RKO (cell line): ENCODE measurements around the gene LRMDA.
"Not testable (repeated sequence)": the region's sequence is repeated elsewhere in the genome, so short reads cannot be mapped to it uniquely, and the experiment has no call there.

Experiments used
- DNase-seq: peaks from one replicate; pipeline ENCODE4 v3.0.0-alpha.2; 2016; ENCODE audit warnings: low spot score

The LRMDA gene

DNA sequence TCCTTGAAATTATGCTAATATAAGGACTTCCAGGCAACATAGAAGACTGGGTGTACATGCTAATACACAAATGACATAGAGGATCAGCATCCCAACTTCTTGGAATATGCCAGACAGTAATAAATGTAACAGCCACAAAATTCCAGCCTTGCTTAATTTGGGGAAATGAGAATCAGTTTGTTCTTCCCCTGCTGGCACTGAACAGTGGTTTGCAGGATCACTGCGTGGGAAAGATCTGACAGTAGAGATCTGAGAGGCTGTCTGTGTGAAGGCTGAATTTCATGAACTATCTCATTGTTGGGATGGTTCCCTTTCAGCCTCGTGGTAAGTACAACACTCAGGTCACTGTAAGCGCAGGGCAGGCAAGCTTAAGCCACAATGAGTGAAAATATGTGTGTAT, 1078.0 kb downstream of the LRMDA start:
- DNase-seq = no peak

DNA sequence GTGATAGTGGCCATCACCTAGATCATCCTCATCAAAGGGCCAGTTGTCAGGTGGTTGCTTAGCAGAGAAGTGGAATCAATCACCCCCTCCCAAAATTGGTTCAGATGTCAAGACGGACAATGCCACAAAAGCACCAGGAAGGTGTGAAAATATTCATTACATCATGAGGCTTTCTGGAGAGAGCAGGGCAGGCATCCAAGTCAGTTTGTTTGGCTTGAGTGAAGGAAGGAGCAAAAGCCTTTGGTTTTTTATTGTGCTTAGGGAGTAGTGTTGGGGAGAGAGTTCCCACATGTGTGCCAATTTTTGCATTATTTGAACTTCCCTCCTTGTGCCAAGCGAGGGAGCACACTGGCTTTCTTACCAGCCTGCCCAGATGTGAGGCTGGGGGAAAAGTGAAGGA, 1082.9 kb downstream of the LRMDA start:
- no peak for DNase-seq

DNA sequence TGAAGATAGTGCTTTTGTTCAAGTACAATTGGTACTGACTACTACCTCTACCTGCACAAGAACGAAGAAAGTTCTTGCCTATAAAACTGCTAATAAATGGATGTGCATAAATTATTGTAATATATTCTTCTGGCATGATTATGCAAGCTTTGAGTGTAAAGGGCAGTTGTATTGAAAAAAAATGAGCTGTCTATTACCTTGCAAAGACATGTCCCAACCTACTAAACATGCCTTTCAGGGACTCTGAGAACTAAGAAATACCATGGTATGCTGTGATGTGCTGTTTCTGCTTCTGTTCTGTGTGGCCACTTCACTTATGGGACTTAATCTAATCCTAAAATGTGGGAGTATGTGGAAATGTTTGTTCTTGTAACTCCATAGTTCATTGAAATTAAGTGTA, 1083.4 kb downstream of the LRMDA start:
- DNase-seq = no peak

DNA sequence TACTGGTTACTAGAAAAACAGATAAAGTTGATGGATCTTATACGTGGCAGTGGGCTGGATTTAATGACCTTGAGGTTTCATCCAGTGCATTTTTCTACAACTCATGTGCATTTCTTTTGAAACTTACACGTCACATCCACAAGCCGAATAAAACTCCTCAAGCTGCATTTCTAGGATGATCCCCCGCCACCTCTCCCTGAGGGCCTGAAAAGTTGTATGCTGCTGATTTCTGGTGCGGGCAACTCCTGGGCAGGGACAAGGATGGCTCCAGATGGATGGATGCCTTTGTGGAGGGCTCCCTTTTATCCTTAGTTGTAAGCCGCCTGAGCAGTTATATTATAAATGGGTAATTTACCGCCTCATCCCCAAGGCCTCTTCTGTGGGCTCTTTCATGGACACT, 1091.1 kb downstream of the LRMDA start:
- DNase-seq = no peak

DNA sequence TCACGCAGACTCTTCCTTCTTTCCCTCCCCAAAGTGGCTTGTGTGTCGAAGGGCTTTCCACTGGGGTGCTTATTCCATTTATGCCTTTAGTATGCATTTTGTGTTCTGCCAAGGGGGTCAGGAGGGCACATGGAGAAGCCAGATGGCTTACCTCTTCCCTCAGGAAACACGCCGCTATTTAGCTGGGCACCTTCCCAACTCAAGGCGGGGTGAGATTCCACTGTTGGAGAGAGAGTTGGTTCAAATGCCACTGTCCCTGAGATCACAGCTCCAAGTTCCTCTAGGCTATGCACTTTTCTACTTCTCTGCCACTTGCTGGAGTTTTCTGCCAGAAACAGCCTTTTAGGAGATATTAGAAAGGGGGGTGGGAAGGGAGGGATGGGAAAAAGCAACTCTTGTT, 1091.8 kb downstream of the LRMDA start:
- DNase-seq = no peak

DNA sequence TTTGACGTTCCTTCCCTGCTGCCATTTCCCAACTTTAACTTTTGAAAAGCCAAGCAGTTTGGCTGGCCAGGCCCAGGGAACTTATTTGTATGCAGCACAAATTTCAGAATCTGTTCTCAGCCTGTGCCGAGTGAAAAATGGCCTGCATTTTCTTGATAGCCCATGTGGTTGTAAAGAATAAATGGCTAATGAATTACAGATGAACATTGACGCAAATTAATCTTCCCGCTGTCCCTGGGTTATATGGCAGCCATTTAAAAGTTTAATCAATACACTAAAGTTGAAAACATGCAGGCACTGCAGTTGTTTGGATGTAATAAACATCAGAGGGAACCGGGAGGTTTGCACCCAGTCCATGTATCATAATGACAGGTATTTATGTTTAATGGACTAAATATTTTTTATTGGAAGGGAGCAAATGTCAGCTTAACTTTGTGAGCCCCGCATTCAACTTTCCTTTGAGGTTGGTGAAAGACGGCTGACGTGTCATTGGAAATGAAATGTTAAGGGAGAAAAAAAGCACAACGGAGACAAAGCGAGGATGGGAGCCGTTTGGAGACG, 1092.4 kb downstream of the LRMDA start:
- no peak for DNase-seq

DNA sequence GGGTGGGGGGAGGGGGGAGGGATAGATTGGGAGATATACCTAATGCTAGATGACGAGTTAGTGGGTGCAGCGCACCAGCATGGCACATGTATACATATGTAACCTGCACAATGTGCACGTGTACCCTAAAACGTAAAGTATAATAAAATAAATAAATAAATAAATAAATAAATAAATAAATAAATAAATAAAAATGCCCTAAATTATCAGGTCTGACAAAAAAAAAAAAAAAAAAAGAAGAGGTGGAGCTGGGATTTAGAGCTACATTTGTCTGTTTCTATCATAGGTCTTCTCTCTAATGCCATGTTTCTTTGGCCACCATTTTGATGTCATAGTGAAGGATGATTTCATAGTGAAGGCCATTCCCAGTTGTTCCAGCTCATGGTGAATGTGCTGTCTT, 1095.4 kb downstream of the LRMDA start:
- DNase-seq = not testable (repeated sequence)

DNA sequence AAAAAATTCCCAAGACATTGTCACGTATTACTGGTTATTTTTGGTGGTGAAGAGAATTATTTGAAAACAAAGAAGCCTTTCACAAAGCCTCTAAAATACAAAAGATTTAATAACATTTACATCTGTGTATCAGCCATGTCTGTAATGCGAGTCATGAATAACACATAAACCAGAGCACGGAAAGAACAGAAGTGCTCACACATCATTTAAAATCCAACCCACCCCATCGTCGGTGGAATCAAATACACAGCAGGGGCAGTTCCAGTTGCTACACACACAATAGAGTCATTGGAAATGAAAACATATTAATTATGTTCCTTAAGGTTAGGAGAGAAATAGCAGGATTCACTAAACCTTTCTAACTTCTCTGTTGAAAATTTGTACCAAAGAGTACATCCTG, 1108.9 kb downstream of the LRMDA start:
- DNase-seq = no peak

DNA sequence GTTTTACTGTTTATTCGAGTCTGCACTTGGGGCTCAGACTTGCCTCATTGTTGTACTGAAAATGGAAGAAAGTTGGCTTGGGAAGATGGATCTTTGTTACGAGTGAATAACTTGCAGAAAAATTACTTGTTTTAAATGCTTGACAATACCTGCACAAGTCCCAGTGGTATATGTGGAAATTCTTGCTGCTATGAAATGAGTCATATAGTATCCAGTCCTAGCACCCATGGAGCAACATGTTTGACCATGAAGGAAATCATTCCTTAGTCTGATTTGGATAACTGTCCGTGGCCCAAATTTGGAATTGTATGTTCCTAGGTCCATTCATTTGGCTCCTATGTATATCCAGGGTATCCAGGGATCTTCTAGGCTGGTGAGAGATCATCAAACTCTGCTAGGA, 1109.4 kb downstream of the LRMDA start:
- no peak for DNase-seq

DNA sequence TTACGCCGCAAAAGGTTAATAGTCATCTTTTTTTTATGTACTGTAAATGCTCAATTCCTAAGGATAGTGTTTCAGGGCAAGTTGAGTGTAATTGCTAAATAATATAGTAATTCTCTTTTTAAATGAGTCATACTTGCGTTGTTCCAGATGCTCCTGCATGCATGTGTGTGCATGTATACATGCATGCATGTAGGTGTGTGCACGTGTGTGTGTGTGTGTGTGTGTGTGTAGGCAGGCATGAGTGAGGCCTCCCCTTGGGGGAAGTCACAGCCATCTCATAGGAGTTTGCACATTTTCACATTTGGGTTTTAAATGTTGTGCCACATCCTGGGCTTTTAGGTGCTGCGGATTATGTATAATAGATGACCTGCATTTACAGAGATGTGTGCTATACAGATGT, 1110.4 kb downstream of the LRMDA start:
- no peak for DNase-seq

DNA sequence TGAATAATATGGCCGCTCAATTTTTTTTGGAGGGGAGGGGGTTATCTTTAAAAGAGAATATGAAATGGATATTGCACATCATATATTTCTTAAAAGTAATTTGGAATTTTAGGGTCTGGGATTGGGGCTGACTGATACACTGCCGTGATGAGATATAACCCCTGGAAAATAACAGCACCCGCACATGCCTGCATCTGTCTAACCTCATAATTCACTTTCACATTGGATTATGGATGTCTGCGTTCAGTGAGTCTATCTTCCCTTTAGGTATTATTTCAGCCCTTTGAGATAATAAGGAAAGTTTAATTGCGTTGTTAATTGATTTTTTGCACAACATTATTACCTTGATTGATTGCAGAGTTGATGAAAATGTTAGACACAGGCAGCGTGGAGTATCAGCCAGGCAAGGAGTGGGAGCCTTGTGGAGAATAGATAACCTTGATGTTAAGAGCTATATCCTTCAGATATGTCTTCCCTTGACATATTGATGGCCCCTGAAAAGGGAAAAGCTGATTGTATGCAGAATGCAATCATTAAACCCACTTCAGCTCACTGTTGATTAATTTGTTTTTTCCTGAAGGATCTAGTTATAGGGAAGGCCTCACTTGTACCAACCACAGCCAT, 1111.0 kb downstream of the LRMDA start:
- no peak for DNase-seq

DNA sequence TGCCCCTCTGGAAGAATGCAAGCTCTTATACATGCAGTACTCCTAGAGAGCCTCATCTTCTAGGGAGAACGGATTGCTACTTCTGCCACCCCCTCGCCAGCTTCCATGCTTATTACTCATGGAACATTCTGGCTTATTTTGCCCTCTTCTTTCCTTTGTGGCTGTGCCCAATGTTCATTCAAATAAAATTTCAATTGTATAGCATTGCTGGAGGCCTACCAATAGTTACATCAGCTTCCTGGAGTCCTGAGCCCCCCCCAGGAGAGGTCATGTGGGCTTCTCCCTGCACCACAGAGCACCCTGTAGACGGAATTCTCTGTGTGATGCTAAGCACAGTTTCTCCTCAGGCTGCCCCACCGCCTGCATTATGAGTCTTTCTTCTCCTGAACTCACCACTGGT, 1112.2 kb downstream of the LRMDA start:
- DNase-seq = no peak

DNA sequence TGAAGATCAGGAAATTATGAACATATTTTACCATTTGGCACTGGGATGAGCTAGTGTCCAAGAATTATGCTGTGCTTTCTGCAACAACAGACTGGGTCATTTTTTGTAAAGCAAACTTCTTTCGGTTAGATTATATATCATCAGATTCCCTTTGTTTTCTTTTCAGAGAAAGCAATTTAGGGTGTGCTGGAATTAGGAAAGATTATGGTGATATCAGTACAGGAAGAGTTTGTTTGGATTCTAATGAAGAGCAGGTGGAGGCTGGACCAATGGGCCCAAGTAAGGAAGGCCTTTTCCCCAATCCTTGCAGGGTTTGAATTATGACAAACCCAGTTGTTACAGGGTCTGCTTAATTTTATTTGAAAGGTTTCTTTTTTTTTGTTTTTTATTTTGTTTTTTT, 1113.4 kb downstream of the LRMDA start:
- DNase-seq = no peak

DNA sequence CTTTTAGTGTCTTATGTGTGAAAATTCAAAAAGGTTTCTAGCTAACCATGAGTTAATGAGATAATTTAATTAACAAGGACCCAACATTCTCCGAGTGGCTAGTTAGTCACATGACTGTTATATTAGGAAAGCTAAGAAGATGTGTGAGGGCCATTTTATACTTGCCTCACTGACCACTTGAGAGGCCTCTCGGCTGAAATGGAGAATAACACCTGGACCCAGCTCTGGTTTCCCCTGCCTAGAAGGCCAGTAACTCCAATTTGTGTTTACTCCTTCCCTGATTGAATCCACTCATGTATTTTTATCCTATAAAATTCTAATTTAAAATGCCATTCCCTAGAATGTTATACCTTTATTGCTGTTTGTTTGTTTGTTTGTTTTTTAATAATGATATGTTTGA, 1115.0 kb downstream of the LRMDA start:
- DNase-seq = no peak

DNA sequence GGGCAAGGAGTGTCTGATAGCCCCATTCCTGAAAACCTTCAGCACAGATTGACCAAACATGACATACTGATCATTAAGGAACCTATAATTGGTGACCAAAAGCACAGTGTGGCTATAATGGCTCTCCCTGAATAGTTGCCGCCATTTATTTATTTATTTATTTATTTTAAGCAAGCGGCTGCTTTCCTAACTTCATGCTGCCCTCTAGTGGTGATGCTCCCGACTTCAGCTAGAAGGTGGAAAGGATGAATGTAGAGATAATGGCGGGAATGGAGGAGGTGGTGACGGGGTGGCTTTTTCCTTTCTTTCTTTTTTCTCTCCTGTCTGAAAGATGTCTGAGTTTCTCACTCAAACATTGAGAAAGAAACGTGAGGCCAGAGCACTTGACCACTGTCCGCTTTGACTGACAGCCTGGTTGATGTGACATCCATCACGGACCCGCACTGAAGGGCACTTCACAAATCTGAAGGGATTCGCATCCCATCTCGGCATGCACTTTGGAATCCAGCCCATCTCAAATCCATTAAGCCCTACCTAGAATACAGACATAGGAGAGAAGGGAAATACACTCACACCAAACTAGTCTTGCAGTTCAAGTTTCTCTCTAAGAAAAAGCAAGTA, 1116.0 kb downstream of the LRMDA start:
- DNase-seq = peak; percentile 81

DNA sequence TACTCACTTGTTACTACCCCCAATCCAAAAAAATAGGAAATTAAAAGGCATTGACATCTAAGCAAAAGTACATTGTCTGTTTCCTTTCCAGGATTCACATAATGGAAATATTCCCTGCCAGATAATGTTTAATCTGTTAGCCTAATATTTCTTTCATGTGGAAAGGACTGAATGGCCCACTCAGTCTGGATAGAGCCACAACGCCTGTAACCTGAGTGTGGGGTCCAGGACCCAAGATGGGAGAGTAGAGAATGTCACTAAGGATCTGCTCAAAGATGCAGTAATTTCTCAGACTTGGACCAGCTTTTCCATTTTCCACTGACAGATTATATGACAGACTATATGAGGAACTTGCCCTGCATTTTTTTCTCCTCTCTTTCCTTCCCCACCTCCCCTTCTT, 1117.3 kb downstream of the LRMDA start:
- no peak for DNase-seq

DNA sequence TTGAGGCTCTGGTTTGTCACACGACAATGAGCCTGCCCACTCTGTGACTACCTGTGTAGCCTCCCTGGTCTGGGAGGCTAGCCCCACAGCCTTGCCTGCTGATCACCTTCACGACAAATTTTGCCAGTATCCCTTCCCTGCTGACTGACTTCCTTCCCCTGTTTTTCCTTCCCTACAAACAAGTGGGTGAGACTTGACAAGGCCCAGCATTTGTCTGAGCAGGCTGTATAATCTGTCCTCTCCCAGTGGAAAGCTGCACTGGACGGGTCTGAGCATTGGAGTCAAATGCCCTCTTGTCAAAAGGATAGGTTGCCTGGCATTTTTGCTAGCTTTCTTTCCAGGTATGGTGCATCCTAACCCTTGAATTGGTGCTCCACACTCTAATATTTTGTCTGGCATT, 1117.7 kb downstream of the LRMDA start:
- DNase-seq = no peak

DNA sequence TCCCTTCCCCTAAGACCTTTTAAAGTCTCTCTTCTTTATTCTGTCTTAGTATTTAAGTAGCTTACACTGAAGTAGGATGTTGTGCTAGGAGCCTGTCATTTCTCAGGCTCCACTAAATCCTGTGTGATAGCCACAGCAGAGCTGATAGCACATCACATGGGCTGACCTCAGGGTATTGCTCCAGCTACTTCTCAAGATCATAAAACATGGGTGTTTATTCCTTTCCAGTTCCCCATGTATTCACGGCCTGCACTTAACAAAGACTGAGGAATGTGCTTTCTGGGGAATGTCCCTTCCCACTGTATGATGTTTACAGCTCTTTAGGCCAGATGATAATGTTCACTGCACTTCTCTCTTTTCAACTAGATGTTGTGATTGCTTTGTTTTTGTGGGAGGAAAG, 1119.4 kb downstream of the LRMDA start:
- no peak for DNase-seq

DNA sequence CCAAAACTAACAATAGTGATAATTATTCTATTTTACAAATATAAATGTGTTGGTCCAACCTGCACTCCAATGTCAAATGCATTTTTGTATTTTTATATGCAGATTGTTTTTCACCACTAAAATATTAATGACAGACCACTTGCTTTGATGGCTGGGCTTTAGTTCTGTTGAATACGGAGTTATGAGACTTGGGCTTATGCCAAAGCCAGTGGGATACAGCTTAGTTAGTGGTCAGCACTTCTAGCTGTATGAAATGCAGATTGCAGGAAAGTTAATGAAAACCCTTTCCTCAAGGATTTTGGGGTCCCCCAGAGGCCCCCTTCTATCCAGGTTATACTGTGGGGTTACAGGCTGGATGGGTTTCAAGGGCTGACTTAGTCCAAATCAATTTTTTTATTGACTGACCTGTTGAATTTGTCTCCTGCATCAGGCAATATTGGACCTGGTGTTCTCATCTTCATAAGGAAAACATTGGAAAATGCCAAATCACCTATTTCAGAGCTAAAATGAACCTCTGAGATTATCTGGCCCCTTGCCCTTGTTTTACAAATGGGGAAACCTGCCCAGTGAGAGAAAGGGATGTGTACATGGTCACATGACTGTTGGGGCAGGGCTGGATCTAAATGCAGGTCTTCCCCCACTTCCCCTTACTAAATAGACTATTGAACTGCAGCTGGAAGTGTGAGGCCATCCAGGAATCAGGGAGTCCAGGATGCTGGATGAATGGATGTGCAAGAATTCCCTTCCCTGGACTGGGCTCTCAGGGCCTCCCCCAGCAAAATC, 1120.9 kb downstream of the LRMDA start:
- no peak for DNase-seq

DNA sequence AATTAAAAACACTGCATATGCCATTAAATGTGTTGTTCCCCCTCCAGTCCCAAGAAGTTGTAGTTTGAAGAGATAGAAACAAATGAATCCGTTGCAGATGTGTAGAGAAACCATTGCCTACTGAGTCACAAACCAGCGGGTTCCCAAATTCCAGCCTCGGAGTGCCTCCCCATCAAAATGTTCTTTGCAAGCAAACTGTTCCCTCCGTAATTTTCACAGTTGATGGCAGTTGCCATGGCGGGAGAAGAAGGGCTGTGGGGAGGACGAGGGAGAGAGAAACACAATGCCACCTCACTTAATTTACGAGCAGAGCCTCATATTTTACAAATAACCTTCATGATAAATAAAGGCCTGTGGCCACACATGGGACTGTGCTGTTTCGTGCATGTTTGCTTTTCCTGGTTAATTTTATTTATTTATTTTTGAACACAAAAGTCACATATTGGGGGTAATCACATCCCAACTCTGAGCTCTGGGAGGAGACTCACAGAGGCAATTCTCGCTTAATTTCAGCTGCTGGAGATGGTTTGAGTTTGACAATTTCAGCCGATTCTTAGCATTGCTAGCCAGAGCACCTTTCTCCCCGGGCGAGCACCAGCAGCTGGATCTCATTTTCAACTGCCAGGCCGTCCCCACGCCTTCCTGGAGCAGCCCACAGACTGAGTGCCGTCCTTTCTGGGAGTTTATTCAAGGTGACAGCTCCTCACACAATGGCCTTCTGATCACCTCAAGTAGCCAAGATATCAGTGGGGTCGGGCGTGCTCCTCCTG, 1122.0 kb downstream of the LRMDA start:
- no peak for DNase-seq

DNA sequence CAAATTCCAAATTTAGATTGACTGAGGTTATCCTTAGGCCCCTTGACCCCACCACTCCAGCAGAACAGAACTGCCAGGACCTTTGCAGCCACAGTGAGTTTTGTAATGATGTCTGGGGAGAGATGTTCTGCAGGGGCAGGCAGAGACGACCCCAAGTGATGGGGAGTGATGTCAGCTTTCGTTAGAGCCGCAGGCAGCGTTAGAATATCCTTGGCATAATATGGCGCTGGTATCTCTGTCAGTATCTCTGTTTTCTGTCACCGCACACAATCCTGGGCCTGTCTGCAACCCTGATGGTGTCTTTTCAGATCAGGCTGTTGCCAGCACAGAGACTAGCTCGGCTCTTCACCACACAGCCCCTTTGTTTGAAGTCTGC, 1122.6 kb downstream of the LRMDA start:
- DNase-seq = no peak

DNA sequence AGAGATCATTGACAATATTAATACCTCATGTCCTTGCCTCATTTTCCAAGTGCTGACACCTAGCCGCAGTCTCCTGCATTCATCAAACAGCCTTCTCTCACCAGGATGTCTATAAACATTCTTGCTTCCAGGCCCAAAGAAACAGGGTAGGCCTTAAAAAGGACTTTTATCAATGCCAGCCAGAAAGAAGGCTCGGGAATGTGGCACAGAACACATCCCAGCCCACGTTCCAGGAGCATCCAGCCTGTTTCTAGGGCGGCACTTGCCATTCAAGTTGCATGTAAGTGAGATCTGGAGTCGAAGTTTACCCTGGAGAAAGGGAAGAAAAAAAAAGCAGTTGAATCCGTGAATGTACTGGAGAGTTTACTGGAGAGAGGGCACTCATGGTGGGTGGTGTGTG, 1123.1 kb downstream of the LRMDA start:
- no peak for DNase-seq
